Measurements from ENCODE around the gene IL15. TPM values are rescaled to one million over a fixed set of nuclear protein-coding genes. Genes with fewer than 3 reads are reported as not detected.

Gene IL15
- total and polyA plus RNA-seq, 2 of the 4 experiments (the other 2 are of a cell fraction), result 5.0 to 5.2 TPM

- DNase-seq (peak; percentile 86), ATAC-seq (ENCODE audit: low read depth) (peak; percentile 86)
- dilution Hi-C loops (cut with HindIII; ENCODE audit: low sequenced_read_pairs, unreplicated experiment), result no loop called here
- Histone ChIP-seq H3K9me3 (ENCODE audit: control insufficient read depth, insufficient read depth, low read length) (no peaks in the 10 kb centered on the region), H2AFZ (replicated peaks; ENCODE audit: low read length, poor library complexity) (no peak overlapping the region), H4K8ac (ENCODE audit: low read depth in 2 of 2, low read length in 2 of 2) (peak overlapping the region; percentile 25 to 29; a peak in 1 of 4 replicates), H3K9me1 (ENCODE audit: insufficient read depth, low read length) (no peaks in the 10 kb centered on the region), H3K18ac (ENCODE audit: low read depth, low read length) (peak overlapping the region; percentile 98), H2BK120ac (ENCODE audit: low read depth, low read length) (peak overlapping the region; percentile 66), H2BK5ac (ENCODE audit: low read depth, low read length, poor library complexity, severe bottlenecking) (peak overlapping the region; percentile 73), H3K4me3 (ENCODE audit: insufficient read depth, low read depth, low read length) (no peak overlapping the region), H3K9ac (ENCODE audit: low read depth, low read length) (no peak overlapping the region), H3K14ac (replicated peaks; ENCODE audit: low read depth, low read length) (peak overlapping the region; percentile 12; the same call in 1 of the 2 replicates), H3K4me2 (ENCODE audit: low read depth, low read length) (peak overlapping the region; percentile 75), H2AK9ac (replicated peaks; ENCODE audit: low read depth, low read length, poor library complexity) (no peak overlapping the region), H3K4ac (ENCODE audit: low read depth, low read length) (peak overlapping the region; percentile 1; the same call in 1 of the 2 replicates), H2BK20ac (ENCODE audit: low read depth, low read length) (peak overlapping the region; percentile 66; the same call in 1 of the 2 replicates), H3K27ac (ENCODE audit: insufficient read depth, low read length) (peak overlapping the region; percentile 66; the same call in 1 of the 2 replicates), H2BK15ac (ENCODE audit: low read depth, low read length) (0 out of 3 replicates have a peak overlapping the region, but pooled peaks have one; percentile 14), H2AK5ac (ENCODE audit: low read depth, low read length) (no peak overlapping the region), H3K79me1 (ENCODE audit: low read depth in 1 of 2, low read length in 2 of 2) (no peaks in the 10 kb centered on the region), H3K4me1 (ENCODE audit: control insufficient read depth, insufficient read depth, low read length) (peaks cover 8% of the 10 kb centered on the region; the same call in 1 of the 2 replicates), H3K56ac (ENCODE audit: extremely low read depth, insufficient read depth, low read length) (no peak overlapping the region), H4K91ac (ENCODE audit: insufficient read depth, low read depth, low read length) (no peak overlapping the region), H3K36me3 (ENCODE audit: control insufficient read depth, insufficient read depth, low read length) (no peaks in the 10 kb centered on the region), H3K27me3 (ENCODE audit: control insufficient read depth, insufficient read depth, low read length) (no peaks in the 10 kb centered on the region), H3K23ac (ENCODE audit: low read depth, low read length) (no peak overlapping the region), H4K5ac (ENCODE audit: low read depth, low read length) (peak overlapping the region; percentile 93), H4K20me1 (ENCODE audit: insufficient read depth, low read length) (no peaks in the 10 kb centered on the region)
- ChIA-PET POLR2A (ENCODE audit: unreplicated experiment) (no interaction called here), CTCF (interaction anchor here (0.6 kb wide), 1 partner anchor 475 kb away, joined by 3 read pairs; no protein-coding TSS in a partner anchor)
- no CpG with 5 or more reads among the region's 4 CpGs for WGBS, 2 experiments (ENCODE audit: extremely low coverage in 2 of 2, insufficient read length in 1 of 2)
- no TSS peak for BruUV-seq (replicated peaks)
- TF ChIP-seq, protein P1, sequence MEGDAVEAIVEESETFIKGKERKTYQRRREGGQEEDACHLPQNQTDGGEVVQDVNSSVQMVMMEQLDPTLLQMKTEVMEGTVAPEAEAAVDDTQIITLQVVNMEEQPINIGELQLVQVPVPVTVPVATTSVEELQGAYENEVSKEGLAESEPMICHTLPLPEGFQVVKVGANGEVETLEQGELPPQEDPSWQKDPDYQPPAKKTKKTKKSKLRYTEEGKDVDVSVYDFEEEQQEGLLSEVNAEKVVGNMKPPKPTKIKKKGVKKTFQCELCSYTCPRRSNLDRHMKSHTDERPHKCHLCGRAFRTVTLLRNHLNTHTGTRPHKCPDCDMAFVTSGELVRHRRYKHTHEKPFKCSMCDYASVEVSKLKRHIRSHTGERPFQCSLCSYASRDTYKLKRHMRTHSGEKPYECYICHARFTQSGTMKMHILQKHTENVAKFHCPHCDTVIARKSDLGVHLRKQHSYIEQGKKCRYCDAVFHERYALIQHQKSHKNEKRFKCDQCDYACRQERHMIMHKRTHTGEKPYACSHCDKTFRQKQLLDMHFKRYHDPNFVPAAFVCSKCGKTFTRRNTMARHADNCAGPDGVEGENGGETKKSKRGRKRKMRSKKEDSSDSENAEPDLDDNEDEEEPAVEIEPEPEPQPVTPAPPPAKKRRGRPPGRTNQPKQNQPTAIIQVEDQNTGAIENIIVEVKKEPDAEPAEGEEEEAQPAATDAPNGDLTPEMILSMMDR (conservative IDR thresholded peaks at IDR 0.05; ENCODE audit: low read depth, low read length), result no peak
- TF ChIP-seq, protein P2, sequence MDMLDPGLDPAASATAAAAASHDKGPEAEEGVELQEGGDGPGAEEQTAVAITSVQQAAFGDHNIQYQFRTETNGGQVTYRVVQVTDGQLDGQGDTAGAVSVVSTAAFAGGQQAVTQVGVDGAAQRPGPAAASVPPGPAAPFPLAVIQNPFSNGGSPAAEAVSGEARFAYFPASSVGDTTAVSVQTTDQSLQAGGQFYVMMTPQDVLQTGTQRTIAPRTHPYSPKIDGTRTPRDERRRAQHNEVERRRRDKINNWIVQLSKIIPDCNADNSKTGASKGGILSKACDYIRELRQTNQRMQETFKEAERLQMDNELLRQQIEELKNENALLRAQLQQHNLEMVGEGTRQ (IDR thresholded peaks at IDR 0.05; ENCODE audit: low read depth, low read length), result no peak
- peak; percentile 70 for TF ChIP-seq MAFK (IDR thresholded peaks at IDR 0.05; ENCODE audit: low read depth, low read length)
- TF ChIP-seq RFX5 (IDR thresholded peaks at IDR 0.05; ENCODE audit: low read depth, low read length), result no peak
- no peak for TF ChIP-seq MXI1 (IDR thresholded peaks at IDR 0.05; ENCODE audit: borderline replicate concordance, low read depth, low read length)
- no peak for TF ChIP-seq RAD21 (IDR thresholded peaks at IDR 0.05; ENCODE audit: low read length)
- peak; percentile 95 for TF ChIP-seq NFE2L2 (IDR thresholded peaks at IDR 0.05; ENCODE audit: low read depth, low read length)
- no peak for TF ChIP-seq POLR2A (IDR thresholded peaks at IDR 0.05; ENCODE audit: low read depth, low read length)
- peak; percentile 49; the same call in 1 of the 2 replicates for TF ChIP-seq BHLHE40 (IDR thresholded peaks at IDR 0.05; ENCODE audit: low read depth, low read length)
- TF ChIP-seq SMC3 (IDR thresholded peaks at IDR 0.05; ENCODE audit: low read depth, low read length), result no peak
- in situ Hi-C loops (cut with MboI; ENCODE audit: low sequenced_read_pairs), result no loop called here
- intact Hi-C loops (cut with micrococcal nuclease), result no loop called here
These were observed 132.6 kb downstream of the IL15 start for GRCh38 chr4:141768954-141769353.

Data from IMR-90 (cell line).